ENCODE results near the gene SCTR.
A peak's percentile ranks its signal among the peaks of the same experiment; 100 is the strongest.

The SCTR gene

DNA sequence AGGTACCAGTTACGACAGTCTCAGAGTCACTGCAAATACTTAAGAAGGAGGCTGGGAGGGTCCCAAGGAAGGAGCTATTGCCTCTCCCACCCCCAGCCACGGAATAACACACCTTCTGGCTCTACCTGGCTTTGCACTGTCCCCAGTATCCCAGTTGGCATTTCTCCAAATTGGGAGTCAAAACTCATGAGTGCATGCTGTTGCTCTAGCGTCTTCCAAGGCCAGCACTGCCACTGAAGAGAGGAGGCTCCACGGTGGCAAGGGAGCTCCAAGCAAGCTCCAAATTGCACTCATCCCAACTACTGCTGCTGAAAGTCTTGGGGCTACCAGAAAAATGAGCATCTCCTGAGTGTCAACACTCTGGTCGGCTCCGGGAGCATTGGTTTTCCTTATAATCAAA is 1.6 kb downstream of the SCTR start:
- DNase-seq: no peak

DNA sequence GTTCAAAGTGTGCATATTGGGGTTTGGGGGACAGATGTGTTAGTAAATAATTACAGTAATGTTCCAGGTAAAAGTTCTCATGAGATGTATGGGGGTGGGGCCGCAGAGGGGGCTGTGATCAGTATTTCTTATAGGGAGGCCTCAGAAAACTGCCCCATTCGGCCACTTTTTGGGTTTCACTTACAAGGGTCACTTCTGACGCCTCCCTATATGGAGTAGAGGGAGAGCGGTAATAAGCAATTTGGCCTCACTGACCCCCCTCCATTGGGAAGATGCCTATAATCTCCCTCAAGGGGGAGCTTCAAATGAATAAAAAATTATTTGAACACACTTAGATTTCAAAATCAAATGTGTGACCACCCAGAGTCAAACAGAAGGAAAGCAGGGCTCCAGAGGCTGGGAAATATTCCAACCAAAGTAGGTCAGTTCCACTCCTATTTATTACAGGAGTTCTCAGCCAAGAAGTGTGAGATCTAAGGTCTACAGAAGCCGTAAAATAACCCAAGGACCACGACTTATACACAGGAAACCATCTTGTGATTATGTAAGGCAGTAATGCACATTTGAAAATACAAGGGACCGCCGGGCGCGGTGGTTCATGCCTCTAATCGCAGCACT is 2.7 kb downstream of the SCTR start:
- DNase-seq: no peak

DNA sequence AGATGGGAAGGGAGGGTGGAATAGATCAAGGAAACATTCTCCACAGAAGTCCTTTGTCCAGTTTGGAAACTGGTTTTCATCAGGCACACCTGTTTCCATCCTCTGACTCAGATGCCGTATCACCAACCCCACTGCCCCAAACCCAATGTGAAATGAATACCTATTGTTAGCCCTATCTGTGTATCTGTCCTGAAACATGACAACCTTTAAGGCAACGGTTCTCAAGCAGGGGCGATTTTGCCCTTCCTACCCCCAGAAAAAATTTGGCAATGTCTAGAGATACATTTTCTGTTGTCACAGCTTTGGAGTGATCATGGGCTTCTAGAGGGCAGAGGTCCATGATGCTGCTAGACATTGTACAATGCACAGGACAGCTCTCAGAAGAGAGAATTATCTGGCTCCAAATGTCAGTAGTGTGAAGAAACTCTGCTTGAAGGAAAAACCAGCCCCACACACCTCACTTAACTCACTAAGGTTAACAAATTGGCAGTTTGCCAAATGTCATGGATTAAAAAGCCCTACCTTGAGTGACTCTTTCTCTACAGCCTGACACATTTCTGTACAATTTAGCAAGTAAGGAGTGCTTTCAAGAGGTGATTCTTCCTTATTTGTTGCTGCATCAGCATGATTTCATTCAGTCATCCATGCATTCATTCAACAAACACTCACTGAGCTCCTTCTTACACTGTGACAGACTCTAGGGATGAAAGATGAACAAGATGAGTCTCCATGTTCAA is 3.4 kb downstream of the SCTR start:
- DNase-seq: peak; percentile 76

DNA sequence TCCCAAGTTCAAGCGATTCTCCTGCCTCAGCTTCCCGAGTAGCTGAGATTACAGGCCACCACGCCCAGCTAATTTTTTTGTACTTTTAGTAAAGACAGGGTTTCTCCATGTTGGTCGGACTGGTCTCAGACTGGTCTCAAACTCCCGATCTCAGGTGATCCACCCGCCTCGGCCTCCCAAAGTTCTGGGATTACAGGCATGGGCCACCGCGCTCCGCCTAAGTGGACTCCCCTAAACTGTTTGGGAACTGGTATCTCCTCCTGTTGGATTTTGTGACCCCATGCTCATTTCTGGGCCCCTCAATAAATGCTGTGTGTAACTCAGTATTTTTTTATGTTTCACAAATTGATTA is 5.2 kb downstream of the SCTR start:
- no peak for DNase-seq

DNA sequence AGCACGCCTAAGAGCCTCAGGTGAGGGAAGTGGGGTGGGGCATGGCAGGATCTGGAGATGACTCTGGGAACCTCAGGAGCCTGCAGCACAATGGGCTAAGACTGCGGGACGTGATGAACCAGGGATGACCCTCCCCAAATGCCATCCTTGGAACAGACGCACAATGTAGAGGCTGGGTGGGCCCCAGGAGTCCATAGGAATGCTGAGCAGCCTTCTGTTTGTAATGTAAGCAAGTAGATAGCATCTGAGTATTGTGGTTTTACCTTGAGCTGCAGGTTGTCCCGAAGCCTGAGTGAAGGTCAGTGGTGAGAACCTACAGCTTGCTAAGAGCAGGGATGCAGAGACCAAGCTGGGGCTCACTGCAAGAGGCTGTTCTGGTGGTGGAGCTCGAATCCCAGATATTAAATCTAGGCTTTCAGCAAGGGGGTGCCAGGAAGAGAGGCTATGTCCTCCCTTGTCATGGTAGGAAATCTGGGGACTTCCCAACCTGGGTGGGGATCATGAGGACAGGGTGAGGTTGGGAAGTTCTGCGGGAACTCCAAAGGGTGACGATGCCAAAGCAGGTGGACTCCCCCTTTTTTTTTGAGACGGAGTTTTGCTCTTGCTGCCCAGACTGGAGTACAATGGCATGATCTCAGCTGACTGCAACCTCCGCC is 5.8 kb downstream of the SCTR start:
- DNase-seq: no peak

DNA sequence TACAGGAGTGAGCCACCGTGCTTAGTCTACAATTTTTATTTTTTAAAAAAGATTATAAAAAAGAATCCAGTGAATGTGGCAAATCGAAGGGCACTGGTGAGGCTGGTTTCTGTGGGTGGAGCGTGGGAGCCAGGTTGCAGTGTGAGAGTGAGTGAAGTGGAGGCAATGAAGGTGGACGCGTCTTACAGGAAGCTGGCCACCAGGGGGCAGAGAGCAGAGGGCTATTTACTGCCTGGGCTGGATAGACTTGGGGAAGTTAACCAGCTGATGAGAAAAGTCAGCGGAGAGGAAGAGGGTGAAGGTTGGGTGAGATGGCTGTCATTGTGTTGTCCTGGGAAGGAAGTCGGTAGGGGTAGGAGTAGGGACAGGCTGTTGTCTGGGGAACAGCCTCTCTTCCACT is 6.8 kb downstream of the SCTR start:
- peak; percentile 83 for DNase-seq

DNA sequence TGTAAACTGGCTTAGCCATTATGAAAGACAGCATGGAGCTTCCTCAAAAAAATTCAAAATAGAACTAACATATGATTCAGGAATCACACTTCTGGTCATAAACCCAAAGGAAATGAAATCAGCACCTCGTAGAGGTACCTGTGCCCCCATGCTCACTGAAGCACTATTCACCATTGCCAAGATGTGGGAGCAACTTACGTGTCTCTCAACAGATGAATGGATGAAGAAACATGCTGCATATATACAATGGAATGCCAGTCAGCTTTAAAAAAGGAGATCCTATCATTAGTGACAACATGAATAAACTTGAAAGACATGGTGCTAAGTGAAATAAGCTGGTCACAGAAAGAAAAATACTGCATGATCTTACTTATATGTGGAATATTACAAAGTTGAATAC is 8.2 kb downstream of the SCTR start:
- DNase-seq: no peak

DNA sequence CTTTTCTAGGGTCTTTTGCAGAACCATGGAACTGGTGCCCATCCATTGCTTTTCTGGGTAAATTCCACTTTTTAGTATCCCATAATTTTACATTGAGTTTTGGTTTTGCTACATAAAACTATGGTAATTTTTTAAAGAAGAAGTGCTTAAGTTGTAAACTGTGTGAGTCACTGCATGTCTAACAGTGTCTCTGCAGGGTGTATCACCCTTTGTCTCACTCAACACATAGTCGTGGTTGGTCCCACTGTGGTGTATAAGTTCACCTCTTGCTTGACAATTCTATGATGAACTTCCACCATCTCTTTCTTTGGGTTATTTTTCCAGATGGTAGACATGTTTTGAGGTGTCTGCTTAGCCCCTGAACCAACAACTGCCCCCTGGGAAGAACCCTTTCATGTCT is 10.5 kb downstream of the SCTR start:
- DNase-seq: no peak

DNA sequence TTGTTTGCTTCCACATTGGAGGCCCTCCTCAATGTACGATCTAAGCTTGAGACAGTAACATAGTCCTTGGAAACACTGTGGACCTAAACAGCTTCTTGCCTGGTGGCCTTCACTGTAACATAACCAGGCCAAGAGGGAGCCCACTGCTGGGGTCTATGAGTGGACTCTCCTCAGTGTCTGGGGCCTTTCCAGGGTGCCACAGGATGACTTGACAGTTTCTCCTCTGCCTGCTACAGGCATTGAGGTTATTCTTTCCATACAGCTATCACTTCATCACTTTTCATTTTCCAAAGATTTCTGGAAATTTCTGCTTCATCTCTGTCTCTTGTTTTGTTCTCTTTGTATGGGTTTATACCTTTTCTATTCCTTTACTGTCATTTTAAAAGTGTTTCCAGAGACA is 11.3 kb downstream of the SCTR start:
- no peak for DNase-seq

DNA sequence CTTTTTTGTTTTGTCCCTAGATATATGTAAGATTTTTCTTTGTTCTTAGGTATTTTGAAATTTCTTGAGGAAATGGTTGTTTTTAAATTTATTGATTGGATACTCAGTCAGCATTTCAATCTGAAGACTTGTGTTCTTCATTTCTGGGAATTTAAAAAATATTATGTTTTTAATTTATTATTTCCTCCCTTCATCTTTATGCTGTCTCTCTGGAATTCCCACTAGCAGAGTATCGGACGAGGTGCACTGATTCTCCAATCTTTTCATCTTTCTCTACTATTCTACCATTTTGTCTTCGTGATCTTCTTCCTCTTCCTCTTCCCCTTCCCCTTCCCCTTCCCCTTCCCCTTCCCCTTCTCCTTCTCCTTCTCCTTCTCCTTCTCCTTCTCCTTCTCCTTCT is 12.3 kb downstream of the SCTR start:
- DNase-seq: no peak

DNA sequence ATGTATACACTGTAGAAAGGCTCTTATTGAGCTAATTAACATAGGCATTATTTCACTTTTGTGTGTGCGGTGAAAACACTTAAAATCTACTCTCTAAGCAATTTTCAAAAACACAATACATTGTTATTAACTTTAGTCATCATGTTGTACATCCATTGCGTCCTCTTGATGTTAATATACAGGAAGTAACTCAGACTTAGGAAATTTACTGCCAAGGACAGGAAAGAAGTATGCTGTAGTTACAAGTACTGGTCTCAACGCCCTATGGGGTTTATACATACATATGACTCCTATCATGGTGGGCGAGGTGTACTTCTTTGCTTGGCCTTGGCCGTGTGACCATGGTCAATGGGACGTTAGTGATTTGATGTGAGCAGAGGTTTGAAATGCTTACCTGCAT is 15.5 kb downstream of the SCTR start:
- DNase-seq: no peak

DNA sequence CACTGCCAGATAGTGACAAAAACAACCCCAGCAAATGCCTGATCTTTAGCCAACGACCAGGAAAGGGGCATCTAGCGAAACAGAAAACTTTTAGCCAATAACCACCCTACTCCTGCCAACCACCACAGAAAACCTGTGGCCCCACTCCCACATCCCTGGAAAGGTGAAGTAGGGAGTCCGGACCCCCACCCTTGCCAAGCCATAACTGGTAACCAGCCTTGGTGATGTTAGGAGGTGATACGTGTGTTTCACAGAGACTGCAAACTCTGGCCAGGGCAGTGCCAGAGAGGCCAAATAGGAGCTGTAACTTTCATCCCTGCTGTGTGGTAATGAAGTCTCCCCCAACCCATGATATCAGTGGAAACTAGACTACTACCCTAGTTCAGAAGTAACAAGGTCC is 27.6 kb downstream of the SCTR start:
- DNase-seq: no peak

DNA sequence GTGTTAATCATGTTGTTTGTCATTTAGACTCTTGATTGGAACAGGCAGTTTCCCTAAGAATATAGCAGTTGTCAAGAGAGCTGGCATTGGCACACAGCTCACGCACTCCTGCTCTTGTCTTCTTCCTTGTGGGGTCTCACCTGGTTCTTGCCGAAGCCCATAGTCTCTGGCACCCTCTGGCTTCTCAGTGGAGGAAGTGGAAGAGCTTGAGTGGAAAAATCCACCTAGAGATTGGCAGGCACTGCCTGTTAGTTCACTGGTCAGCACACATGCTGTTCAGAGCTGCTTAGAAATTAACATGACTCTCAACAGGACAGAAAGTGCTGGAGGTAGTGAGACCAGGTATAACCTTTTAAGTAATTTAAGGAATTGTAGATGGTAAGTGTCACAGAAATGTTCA is 28.3 kb downstream of the SCTR start:
- DNase-seq: no peak

DNA sequence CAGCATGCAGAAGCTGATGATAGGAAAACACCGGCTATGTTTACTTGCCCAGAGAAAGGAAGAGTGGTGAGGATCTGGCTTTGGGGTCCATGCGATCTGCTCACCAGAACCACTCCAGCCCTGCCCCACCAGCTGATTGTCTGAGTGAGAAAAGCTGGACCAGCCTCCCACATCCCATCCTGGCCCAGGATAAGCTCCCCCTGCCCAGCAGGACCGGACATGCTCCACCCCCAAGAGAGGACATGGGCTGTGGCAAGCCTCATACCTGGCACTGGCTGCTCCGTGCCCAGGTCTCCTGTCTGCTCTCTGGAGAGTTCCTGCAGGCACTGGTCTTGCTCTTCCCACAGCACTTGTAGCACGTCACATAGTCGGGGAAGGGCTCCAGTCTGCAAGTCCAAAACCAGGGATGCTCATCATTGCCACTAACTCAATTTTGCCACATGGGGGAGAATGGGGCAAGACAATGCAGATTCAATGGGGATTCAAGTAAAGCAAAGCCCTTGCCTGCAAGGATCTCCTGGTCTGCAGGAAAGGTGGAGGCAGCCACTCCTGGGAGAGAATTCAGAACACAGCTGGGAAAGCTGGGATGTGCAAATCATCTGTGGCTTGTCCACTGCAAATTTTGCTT is 30.0 kb downstream of the SCTR start:
- DNase-seq: no peak

DNA sequence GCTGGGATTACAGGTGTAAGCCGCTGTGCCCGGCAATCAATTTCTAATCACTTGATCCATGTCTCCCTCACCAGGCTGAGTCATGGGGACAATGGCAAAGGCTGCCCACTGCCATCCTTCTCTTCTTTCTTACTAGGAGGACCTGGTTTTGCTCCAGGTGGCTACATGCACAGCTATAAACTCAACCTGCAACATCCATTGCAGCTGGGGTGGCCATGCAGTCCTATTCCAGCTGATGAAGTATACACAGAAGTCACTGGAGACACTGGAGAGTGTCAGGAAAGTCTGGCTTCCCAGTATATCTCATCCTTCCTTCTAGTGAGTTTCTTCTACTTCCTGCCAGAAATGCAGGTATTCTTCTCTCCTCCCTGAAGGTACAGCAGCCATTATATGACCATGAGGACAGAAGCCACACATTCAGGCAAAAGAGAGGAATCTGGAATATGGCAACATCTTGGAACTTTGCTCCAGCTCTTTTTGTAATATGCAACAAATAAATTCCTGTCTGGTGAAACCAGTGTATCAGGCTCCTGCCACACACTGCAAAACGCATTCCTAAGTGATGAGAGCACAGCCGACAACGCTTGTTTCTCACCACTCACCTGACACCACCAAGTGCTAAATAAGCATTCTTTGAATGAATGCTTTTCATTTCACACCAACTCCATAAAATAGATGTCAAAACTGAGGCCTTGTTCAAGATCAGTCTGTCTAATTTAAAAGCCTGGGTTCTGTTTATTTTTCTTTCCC is 32.3 kb downstream of the SCTR start:
- no peak for DNase-seq

DNA sequence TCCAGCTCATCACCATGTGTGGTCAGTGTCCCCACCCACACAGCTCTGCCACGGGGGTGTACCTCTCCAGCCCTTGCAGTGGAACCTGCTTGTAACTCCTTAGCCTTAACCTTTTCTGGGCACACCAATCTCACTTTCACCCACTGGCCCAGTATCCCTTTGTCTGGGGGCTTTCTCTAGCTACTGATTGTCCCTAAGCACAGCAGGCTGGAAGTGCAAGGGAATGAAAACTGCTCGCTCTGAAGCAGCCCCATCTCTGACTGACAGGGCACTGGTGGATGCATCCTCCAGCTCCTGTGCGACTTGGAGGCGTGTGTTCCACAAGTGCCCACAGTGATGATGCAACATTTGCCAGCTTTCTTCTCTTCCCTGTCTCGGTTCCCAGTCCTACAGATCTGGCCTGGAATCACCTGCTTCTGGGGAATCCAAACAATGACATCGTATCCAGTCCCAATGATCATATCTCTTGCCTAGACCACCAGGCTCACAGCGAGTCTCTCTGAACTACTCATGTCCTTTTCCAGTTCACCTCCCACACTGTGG is 33.6 kb downstream of the SCTR start:
- no peak for DNase-seq

DNA sequence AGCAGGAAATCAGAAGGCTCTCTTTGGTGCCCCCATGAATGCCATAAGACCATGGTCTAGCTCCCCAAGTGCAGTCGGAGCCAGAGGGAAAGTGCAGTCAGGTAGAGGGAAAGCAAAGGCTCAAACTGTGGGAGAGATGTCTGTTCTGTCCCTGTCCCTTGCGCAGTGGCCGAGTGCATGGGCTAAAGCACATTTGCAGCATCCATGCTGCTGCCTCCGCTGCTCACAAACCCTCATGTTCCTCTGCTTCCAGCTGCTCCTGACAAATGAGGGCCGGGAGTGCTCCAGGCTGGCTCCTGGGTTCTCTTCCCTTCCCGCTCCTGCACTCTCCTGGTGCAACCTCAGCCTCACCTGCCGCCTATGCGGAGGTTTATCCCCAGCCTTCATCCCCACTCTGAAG is 34.2 kb downstream of the SCTR start:
- no peak for DNase-seq

DNA sequence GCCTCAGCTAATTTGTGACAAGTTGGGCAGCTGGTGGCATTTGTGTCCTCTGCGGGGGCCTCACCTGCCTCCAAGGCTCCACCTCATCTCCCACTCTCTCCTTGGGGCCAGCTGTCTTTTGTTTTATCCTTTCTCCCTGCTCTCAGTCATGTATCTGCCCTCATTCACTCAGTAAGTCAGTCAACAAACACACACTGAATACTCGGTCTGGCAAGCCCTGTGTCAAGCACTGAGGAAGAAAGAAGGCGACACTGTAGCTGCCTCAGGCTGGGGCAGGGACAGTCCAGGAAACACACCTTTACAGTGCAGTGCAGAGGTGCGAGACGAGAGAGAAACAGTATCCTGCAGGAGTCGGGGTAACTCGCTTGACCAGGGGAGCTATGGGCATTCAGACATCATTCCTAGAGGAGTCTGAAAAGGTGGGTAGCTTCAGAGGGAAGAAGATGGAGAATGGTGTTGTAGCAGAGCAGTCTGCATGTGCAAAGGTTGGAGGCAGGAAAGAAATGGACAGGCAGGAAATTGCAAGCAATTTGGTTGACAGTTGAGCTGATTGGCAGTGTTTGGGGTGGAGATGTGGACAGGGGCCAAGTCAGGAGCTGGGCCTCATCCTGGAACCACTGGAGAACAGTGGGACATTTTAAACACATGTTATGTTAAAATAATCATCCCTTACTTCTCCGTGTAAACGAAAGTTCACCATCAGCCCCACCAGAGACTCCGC is 34.9 kb downstream of the SCTR start:
- DNase-seq: no peak

DNA sequence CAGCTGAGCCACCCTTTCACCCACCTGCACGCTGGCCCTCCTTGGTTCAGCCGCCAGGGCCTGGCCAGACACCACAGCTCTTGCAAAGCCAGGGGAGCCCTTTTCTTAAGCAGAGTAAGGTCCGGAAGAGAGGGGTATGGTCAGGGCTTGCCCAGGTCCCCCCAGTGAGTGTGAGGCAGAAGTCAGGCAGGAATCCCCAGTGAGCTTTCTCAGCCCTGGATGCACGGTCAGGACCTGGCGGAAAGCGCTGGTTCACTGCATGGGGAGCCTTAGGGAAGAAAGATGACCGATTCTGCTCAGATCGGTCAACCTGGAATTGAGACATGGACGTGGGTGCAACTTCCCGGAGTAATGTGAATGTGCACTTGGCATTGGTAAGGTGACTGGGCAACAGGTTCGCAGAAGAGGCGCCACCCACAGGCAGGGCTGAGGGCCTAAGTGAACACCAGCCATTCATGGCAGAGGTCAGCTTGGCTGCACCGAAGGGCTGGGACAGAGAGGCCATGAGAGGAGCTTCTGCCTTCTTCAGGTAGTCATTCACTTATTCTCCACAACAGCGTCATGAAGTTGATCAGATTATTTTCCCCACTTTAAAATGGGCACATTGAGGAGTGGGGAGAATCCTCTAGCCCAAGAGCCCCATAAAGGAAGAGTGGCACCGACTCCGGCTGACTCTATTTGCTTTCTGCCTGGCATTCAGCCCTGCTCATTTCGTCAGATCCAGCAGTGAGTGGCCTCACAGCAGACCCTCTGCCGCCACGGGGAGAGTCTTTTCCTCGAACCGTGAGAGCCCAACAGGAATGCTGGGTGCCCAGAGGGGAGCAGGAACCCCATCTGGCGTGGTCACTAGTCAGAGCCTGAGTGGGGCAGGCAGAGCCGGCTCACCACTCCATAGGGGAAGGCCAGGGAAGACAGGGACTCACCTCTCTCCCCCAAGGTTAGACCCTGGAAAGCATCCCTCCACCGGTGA is 35.8 kb downstream of the SCTR start:
- DNase-seq: no peak

DNA sequence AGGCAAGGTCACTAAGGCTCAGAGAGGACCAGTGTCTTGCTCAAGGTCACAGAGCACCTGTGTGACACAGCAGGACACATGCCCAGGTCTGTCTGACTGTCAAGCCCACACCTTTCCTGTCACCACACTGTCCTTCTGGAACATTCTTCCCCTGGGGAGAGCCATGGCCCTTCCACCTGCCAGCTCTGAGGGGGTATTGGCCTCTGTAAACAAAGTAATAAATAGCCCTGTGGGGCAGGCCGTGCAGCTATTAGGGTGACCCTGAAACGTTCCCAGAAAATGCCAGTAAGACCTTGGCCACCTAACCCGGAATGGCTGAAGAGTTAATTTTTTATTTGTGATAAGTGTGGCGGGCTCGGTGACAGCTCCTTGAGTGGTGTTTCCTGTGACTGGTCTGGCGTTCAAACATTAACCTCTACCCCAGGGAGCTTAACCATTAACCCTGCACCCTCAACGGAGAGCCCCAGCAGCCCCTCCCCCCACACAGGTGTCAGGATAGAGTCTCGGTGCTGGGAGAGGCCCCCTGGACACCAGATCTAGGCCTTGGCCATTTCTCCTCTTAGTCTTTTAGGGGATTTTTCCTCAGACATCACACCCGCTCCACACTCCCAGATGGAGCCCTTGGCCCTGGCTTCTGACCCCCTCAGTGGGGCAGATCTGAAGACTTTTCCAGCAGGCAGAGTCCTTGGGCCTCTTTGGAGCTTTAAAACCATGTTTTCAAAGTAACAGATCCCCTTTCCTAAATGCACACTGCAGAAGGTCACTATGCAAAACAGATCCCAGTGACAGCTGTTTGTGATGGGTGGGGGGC is 36.6 kb downstream of the SCTR start:
- DNase-seq: no peak
